Measurements from ENCODE around the gene MXRA8.

MXRA8 gene

GRCh38 chr1:1331068-1331965 is 27.0 kb downstream of the MXRA8 start, which contains the start of gene TAS1R3:
TAS1R3 (plus strand) TSS chr1:1331280; CDS start chr1:1331346, 66 bp downstream.
- no peaks in the 10 kb centered on the region for H3K27me3 Mint-ChIP-seq
- H3K9me3 Mint-ChIP-seq (ENCODE audit: low read depth): no peaks in the 10 kb centered on the region
- H3K27ac Mint-ChIP-seq: no peak within 1 kb of the TSS
- H3K36me3 Mint-ChIP-seq: no peaks in the 10 kb centered on the region
- no peak within 1 kb of the TSS for H3K4me3 Mint-ChIP-seq
- H3K4me1 Mint-ChIP-seq (ENCODE audit: low read depth): peaks cover 3% of the 10 kb centered on the region

- no peak overlapping the region for H3K4me3 Mint-ChIP-seq
- H3K27me3 Mint-ChIP-seq: no peaks in the 10 kb centered on the region
- H3K9me3 Mint-ChIP-seq (ENCODE audit: low read depth): no peaks in the 10 kb centered on the region
- no peak overlapping the region for H3K27ac Mint-ChIP-seq
- H3K4me1 Mint-ChIP-seq (ENCODE audit: low read depth): peaks cover 8% of the 10 kb centered on the region
- H3K36me3 Mint-ChIP-seq: no peaks in the 10 kb centered on the region
Measured at GRCh38 chr1:1330366-1331067, 27.8 kb downstream of the MXRA8 start.

- peaks cover 8% of the 10 kb centered on the region for H3K4me1 Mint-ChIP-seq (ENCODE audit: low read depth)
- H3K4me3 Mint-ChIP-seq: peak overlapping the region; percentile 53
- no peak overlapping the region for H3K27ac Mint-ChIP-seq
- H3K9me3 Mint-ChIP-seq (ENCODE audit: low read depth): no peaks in the 10 kb centered on the region
- H3K27me3 Mint-ChIP-seq: no peaks in the 10 kb centered on the region
- H3K36me3 Mint-ChIP-seq: no peaks in the 10 kb centered on the region
Measured at GRCh38 chr1:1329304-1330210, 28.8 kb downstream of the MXRA8 start.

- Mint-ChIP-seq H3K4me1 (ENCODE audit: low read depth) (peaks cover 12% of the 10 kb centered on the region), H3K27me3 (no peaks in the 10 kb centered on the region), H3K9me3 (ENCODE audit: low read depth) (no peaks in the 10 kb centered on the region), H3K4me3 (no peak overlapping the region), H3K27ac (no peak overlapping the region), H3K36me3 (no peaks in the 10 kb centered on the region)
Measured at GRCh38 chr1:1328254-1328653, 30.1 kb downstream of the MXRA8 start.

- H3K4me1 Mint-ChIP-seq (ENCODE audit: low read depth): peaks cover 17% of the 10 kb centered on the region
- no peaks in the 10 kb centered on the region for H3K27me3 Mint-ChIP-seq
- H3K27ac Mint-ChIP-seq: no peak overlapping the region
- H3K4me3 Mint-ChIP-seq: no peak overlapping the region
- no peaks in the 10 kb centered on the region for H3K9me3 Mint-ChIP-seq (ENCODE audit: low read depth)
- H3K36me3 Mint-ChIP-seq: no peaks in the 10 kb centered on the region
Measured at GRCh38 chr1:1327291-1327690, 31.1 kb downstream of the MXRA8 start.

GRCh38 chr1:1326075-1326605 is 32.2 kb downstream of the MXRA8 start:
- Mint-ChIP-seq H3K9me3 (ENCODE audit: low read depth) (no peaks in the 10 kb centered on the region), H3K36me3 (no peaks in the 10 kb centered on the region), H3K27ac (no peak overlapping the region), H3K27me3 (no peaks in the 10 kb centered on the region), H3K4me3 (peak overlapping the region; percentile 53), H3K4me1 (ENCODE audit: low read depth) (peaks cover 25% of the 10 kb centered on the region)

- Mint-ChIP-seq H3K36me3 (no peaks in the 10 kb centered on the region), H3K9me3 (ENCODE audit: low read depth) (no peaks in the 10 kb centered on the region), H3K27ac (no peak overlapping the region), H3K4me1 (ENCODE audit: low read depth) (peaks cover 25% of the 10 kb centered on the region), H3K27me3 (no peaks in the 10 kb centered on the region), H3K4me3 (peak overlapping the region; percentile 74)
Measured at GRCh38 chr1:1325288-1326074, 32.9 kb downstream of the MXRA8 start.

GRCh38 chr1:1324524-1325287 is 33.6 kb downstream of the MXRA8 start, which contains the start of the genes CPTP and INTS11:
CPTP (plus strand) TSS chr1:1324802; CDS start chr1:1326911, 2,109 bp downstream.
INTS11 (minus strand) TSS chr1:1324660; CDS start chr1:1324608, 52 bp downstream.
- Mint-ChIP-seq H3K36me3 (no peaks in the 10 kb centered on the region), H3K4me3 (peak within 1 kb of the TSS; percentile 95), H3K4me1 (ENCODE audit: low read depth) (peaks cover 25% of the 10 kb centered on the region), H3K27ac (peak within 1 kb of the TSS; percentile 88), H3K9me3 (ENCODE audit: low read depth) (no peaks in the 10 kb centered on the region), H3K27me3 (no peaks in the 10 kb centered on the region)

GRCh38 chr1:1324084-1324523 is 34.3 kb downstream of the MXRA8 start:
- peak overlapping the region; percentile 53 for H3K4me3 Mint-ChIP-seq
- H3K36me3 Mint-ChIP-seq: no peaks in the 10 kb centered on the region
- H3K4me1 Mint-ChIP-seq (ENCODE audit: low read depth): peaks cover 24% of the 10 kb centered on the region
- no peak overlapping the region for H3K27ac Mint-ChIP-seq
- no peaks in the 10 kb centered on the region for H3K27me3 Mint-ChIP-seq
- no peaks in the 10 kb centered on the region for H3K9me3 Mint-ChIP-seq (ENCODE audit: low read depth)

- H3K9me3 Mint-ChIP-seq (ENCODE audit: low read depth): no peaks in the 10 kb centered on the region
- peak overlapping the region; percentile 95 for H3K4me3 Mint-ChIP-seq
- no peak overlapping the region for H3K27ac Mint-ChIP-seq
- H3K27me3 Mint-ChIP-seq: no peaks in the 10 kb centered on the region
- H3K4me1 Mint-ChIP-seq (ENCODE audit: low read depth): peaks cover 24% of the 10 kb centered on the region
- no peaks in the 10 kb centered on the region for H3K36me3 Mint-ChIP-seq
Measured at GRCh38 chr1:1322952-1323351, 35.4 kb downstream of the MXRA8 start.

GRCh38 chr1:1322418-1322817 is 35.9 kb downstream of the MXRA8 start:
- Mint-ChIP-seq H3K9me3 (ENCODE audit: low read depth) (no peaks in the 10 kb centered on the region), H3K4me3 (peak overlapping the region; percentile 95), H3K36me3 (no peaks in the 10 kb centered on the region), H3K4me1 (ENCODE audit: low read depth) (peaks cover 24% of the 10 kb centered on the region), H3K27ac (peak overlapping the region; percentile 81), H3K27me3 (no peaks in the 10 kb centered on the region)

- H3K4me3 Mint-ChIP-seq: peak overlapping the region; percentile 30
- H3K27me3 Mint-ChIP-seq: no peaks in the 10 kb centered on the region
- no peaks in the 10 kb centered on the region for H3K9me3 Mint-ChIP-seq (ENCODE audit: low read depth)
- H3K36me3 Mint-ChIP-seq: no peaks in the 10 kb centered on the region
- peaks cover 24% of the 10 kb centered on the region for H3K4me1 Mint-ChIP-seq (ENCODE audit: low read depth)
- H3K27ac Mint-ChIP-seq: no peak overlapping the region
Measured at GRCh38 chr1:1321477-1321876, 36.9 kb downstream of the MXRA8 start.

Measured in activated naive CD8-positive, alpha-beta T cell (primary cell).